Esophagus muscularis mucosa (tissue), 4 donors: Measurements from ENCODE around the gene CDA. TPM values are rescaled to one million over a fixed set of nuclear protein-coding genes. Genes with fewer than 3 reads are reported as not detected.

Experiments used
- DNase-seq: peaks from one replicate; pipeline ENCODE4 v3.0.0-alpha.2; 2017; ENCODE audit errors: extremely low spot score
- H3K27ac ChIP-seq, 4 donors: fragments of 200-600 bp; sonication (generic); replicated peaks in 1 of 4; 1 replicate in 3 of 4; 2 replicates in 1 of 4; pipeline ENCODE4 v1.5.1; 2016 to 2019; ENCODE audit warnings: mild to moderate bottlenecking in 1 of 4
- H3K27me3 ChIP-seq, 4 donors: fragments of 200-600 bp; sonication (generic); one replicate each; pipeline versions ENCODE4 v1.5.1 to v1.6.0; 2016 to 2019
- H3K36me3 ChIP-seq, 4 donors: fragments of 200-600 bp; sonication (generic); one replicate each; pipeline ENCODE4 v1.5.1; 2016 to 2019
- H3K4me1 ChIP-seq, 4 donors: fragments of 200-600 bp; sonication (generic); one replicate each; pipeline ENCODE4 v1.5.1; 2016 to 2019
- H3K4me3 ChIP-seq, 4 donors: fragments of 200-600 bp; sonication (generic); 1 replicate in 2 of 4; 2 replicates in 2 of 4; pipeline ENCODE4 v1.5.1; 2016 to 2019; ENCODE audit warnings: mild to moderate bottlenecking in 4 of 4, moderate library complexity in 1 of 4
- H3K9me3 ChIP-seq, 4 donors: fragments of 200-600 bp; sonication (generic); 1 replicate in 3 of 4; 2 replicates in 1 of 4; pipeline ENCODE4 v1.5.1; 2016 to 2019
- EP300 ChIP-seq: sonication (generic); formaldehyde crosslinking; IDR thresholded peaks from one replicate; pipeline ENCODE4 v1.6.1; 2017; ENCODE audit warnings: antibody characterized with exemption
- POLR2A ChIP-seq: fragments of 450-650 bp; IDR thresholded peaks from one replicate; pipeline ENCODE4 v1.6.1; 2017; ENCODE audit warnings: antibody characterized with exemption, moderate library complexity, mild to moderate bottlenecking, low read depth
- POLR2AphosphoS5 ChIP-seq, 2 donors: sonication (generic); formaldehyde crosslinking; IDR thresholded peaks; one replicate each; pipeline ENCODE4 v1.6.1; 2017; ENCODE audit warnings: antibody characterized with exemption in 2 of 2
- WGBS: methylation state at CpG from one replicate; pipeline ENCODE4 v1.1.5; 2018; 5-methylcytosine and 5-hydroxymethylcytosine counted together
- intact Hi-C: fragments of 100-400 bp; cut with DNase I; formaldehyde crosslinking; loops from one replicate; pipeline ENCODE4 v1.15.1; 2023
- total RNA-seq, 4 donors: library from RNA; depleted of rRNA; stranded (reverse); fragments of >200 nt; gene quantifications; one replicate each; pipeline versions ENCODE4 v1.1.0 to v1.2.1, GENCODE V29; 2016
- TF ChIP-seq, protein P1 (sequence below), 3 experiments: fragments of 200-600 bp in 2 of 3; fragments of 450-650 bp in 1 of 3; sonication (generic) in 2 of 3; IDR thresholded peaks; one replicate each; pipeline ENCODE4 v1.5.1; 2017 to 2019; ENCODE audit warnings: antibody characterized with exemption in 3 of 3, mild to moderate bottlenecking in 2 of 3, moderate library complexity in 1 of 3

CDA gene
- total RNA-seq, 4 donors from 2014 or later = 1.7 to 7.5 (median 6.0) TPM

DNA sequence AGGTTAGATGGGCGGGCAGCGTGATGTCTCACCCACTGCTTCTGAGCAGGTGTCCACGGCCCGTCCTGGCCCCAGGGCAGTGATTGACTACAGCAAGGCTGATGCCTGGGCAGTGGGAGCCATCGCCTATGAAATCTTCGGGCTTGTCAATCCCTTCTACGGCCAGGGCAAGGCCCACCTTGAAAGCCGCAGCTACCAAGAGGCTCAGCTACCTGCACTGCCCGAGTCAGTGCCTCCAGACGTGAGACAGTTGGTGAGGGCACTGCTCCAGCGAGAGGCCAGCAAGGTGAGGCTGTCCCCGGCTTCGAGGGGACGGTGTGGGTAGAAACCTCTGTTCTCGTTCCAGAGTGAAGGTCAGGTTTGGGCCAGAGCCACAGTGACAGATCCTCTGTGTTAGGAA, 60.0 kb downstream of the CDA start:
- no peak overlapping the region for H3K4me3 ChIP-seq
- no peak for DNase-seq
- peaks cover 80 to 99% (median 95%) of the 10 kb centered on the region in 4 donors for H3K36me3 ChIP-seq
- TF ChIP-seq POLR2A (no peak), EP300 (no peak)
- TF ChIP-seq, protein P1, sequence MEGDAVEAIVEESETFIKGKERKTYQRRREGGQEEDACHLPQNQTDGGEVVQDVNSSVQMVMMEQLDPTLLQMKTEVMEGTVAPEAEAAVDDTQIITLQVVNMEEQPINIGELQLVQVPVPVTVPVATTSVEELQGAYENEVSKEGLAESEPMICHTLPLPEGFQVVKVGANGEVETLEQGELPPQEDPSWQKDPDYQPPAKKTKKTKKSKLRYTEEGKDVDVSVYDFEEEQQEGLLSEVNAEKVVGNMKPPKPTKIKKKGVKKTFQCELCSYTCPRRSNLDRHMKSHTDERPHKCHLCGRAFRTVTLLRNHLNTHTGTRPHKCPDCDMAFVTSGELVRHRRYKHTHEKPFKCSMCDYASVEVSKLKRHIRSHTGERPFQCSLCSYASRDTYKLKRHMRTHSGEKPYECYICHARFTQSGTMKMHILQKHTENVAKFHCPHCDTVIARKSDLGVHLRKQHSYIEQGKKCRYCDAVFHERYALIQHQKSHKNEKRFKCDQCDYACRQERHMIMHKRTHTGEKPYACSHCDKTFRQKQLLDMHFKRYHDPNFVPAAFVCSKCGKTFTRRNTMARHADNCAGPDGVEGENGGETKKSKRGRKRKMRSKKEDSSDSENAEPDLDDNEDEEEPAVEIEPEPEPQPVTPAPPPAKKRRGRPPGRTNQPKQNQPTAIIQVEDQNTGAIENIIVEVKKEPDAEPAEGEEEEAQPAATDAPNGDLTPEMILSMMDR (IDR thresholded peaks at IDR 0.05) = no peak
- H3K4me1 ChIP-seq = no peaks in the 10 kb centered on the region
- H3K27me3 ChIP-seq = no peaks in the 10 kb centered on the region
- no peaks in the 10 kb centered on the region for H3K9me3 ChIP-seq
- intact Hi-C loops = no loop called here
- 96% methylated on average over 4 of the region's 15 CpGs for WGBS
- no peak overlapping the region for H3K27ac ChIP-seq

DNA sequence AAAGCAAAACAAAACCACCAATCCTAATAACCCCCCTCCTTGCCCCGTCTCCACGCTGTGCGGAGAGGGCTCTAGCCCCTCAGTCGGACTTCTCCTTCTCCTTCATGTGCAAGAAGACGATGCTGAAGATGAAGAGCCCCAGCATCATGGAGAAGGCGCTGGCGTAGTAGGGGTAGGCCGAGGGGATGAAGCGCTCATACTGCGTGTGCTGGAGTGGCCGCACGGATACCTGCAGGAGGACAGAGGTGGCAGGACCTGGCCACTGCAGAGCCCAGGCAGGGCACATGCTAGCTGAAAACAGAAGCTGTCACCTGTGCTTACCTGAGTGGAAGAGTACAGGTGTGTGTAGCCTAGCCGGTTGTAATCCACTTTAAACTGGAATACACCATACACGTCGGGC, 63.4 kb downstream of the CDA start:
- WGBS = 93% methylated on average over 15 of the region's 15 CpGs
- H3K4me1 ChIP-seq = peaks cover 0 to 3% (median 0%) of the 10 kb centered on the region in 4 donors
- H3K36me3 ChIP-seq = peaks cover 69 to 100% (median 99%) of the 10 kb centered on the region in 4 donors
- no peak overlapping the region for H3K27ac ChIP-seq
- DNase-seq = no peak
- intact Hi-C loops = no loop called here
- H3K4me3 ChIP-seq = no peak overlapping the region
- no peak for TF ChIP-seq POLR2AphosphoS5 (IDR thresholded peaks at IDR 0.05)
- no peak for TF ChIP-seq POLR2A
- TF ChIP-seq EP300 = no peak
- TF ChIP-seq, protein P1 (IDR thresholded peaks at IDR 0.05) = no peak
- H3K27me3 ChIP-seq = no peaks in the 10 kb centered on the region
- no peaks in the 10 kb centered on the region for H3K9me3 ChIP-seq

DNA sequence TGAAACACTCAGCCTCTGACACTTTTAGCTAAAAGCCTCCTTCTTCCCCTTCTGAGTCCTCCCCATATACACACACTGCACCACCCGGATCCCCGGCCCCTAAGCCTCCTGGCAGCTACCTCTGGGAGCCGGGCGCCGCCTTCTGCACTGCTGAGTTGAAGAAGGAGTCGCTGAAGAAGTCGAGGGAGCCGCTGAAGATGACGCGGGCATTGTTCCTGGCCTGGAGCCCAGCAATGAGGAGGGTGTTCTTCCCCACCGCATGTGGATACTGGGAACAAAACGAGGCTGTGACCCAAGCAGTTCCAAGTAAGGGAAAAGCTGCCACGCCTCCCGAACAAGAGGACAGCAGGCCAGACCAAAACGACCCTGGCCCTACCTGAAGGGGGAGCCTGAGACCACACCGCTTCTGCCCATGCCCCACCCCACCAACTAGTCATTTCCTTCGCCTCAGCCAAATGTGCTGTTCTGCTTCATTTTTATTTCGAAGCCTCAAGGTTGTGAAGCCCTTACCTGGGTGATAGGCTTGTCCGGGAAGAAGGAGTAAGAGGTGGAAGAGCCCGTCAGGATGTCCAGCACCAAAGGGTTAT, 65.3 kb downstream of the CDA start:
- no peaks in the 10 kb centered on the region for H3K27me3 ChIP-seq
- intact Hi-C loops = no loop called here
- no peaks in the 10 kb centered on the region for H3K9me3 ChIP-seq
- DNase-seq = no peak
- 82% methylated on average over 20 of the region's 20 CpGs for WGBS
- H3K36me3 ChIP-seq = peaks cover 57 to 97% (median 91%) of the 10 kb centered on the region in 4 donors
- TF ChIP-seq EP300 (no peak), POLR2AphosphoS5 (IDR thresholded peaks at IDR 0.05) (peak in 1 of 2 donors; percentile 26)
- H3K4me3 ChIP-seq = no peak overlapping the region
- peaks cover 10 to 21% (median 14%) of the 10 kb centered on the region in 4 donors for H3K4me1 ChIP-seq
- H3K27ac ChIP-seq = peak overlapping the region; percentile 16 to 52 (median 43)

DNA sequence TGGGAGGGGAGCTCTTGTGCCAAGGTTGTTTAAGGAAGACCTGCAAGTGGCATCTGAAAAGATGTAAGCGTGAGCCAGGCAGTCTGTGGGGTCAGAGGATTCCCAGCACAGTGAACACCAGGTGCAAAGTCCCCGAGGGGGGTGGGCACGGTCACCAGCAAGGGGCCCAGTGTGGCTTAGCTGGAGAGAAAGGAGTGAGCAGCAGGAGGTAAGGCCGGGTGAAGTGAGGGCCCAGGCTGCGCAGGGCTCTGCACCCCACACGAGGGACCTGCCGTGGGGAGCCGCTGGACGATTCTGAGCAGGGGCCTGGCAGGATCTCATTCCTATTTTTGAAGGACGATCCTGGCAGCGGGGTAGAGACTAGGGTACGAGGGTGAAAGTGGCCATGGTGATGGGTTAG, 68.1 kb downstream of the CDA start:
- H3K4me1 ChIP-seq = peaks cover 29 to 41% (median 32%) of the 10 kb centered on the region in 4 donors
- peaks cover 40 to 75% (median 63%) of the 10 kb centered on the region in 4 donors for H3K36me3 ChIP-seq
- no peaks in the 10 kb centered on the region for H3K27me3 ChIP-seq
- H3K4me3 ChIP-seq = no peak overlapping the region
- no peaks in the 10 kb centered on the region for H3K9me3 ChIP-seq
- WGBS = 86% methylated on average over 11 of the region's 12 CpGs
- intact Hi-C loops = no loop called here
- no peak for DNase-seq
- H3K27ac ChIP-seq = no peak overlapping the region
- TF ChIP-seq, protein P1 (IDR thresholded peaks at IDR 0.05) = no peak
- TF ChIP-seq EP300 = no peak
- TF ChIP-seq POLR2A = no peak
- no peak for TF ChIP-seq POLR2AphosphoS5 (IDR thresholded peaks at IDR 0.05)

DNA sequence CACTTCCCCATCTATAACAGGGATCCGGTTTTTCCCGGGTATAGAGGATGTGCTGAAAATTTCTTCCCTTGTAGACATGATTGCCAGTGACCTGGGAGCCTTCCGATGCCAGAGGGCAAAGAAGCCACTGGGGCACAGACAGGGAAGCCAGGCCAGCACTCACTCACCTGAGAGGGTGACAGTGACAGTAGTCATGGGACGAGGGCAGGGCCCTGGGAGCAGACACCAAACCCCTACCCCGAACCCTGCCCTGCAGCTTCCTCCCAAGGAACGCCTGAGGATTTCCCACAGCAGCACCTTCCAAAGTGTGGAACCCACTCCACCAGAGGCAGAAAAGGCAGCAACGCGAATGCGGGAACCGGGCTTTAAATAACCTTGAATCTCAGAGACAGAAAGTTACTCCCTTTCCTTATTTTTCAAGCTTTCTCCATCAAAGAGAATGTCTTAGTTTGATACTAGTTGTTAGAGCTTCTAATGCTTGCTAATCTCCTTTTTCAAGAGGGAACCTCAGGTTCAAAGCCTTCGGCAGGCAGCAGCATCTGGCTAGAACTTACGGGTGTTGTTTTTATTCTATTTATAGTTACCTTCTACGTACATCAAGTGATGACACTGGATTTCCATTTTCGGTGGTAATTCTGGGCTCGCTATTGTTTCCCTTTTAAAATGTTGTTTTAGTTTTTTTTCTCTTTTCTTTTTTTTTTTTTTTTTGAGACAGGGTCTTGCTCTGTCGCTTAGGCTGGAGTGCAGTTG, 69.4 kb downstream of the CDA start:
- Histone ChIP-seq H3K36me3 (peaks cover 26 to 61% (median 50%) of the 10 kb centered on the region in 4 donors), H3K4me3 (no peak overlapping the region), H3K27ac (peak overlapping the region in 2 of 4 donors; percentile 16 to 49), H3K27me3 (no peaks in the 10 kb centered on the region), H3K9me3 (no peaks in the 10 kb centered on the region), H3K4me1 (peaks cover 35 to 45% (median 37%) of the 10 kb centered on the region in 4 donors)
- intact Hi-C loops = no loop called here
- WGBS = 75% methylated on average over 15 of the region's 16 CpGs
- TF ChIP-seq EP300 (no peak), POLR2AphosphoS5 (IDR thresholded peaks at IDR 0.05) (no peak), POLR2A (no peak)
- TF ChIP-seq, protein P1 (IDR thresholded peaks at IDR 0.05) = no peak
- no peak for DNase-seq
